A549 (cell line): ENCODE data around the gene ANKRD65. TPM values are rescaled to one million over a fixed set of nuclear protein-coding genes. Genes with fewer than 3 reads are reported as not detected.

Experiments
- ATAC-seq, 2 experiments: fragments of 200-7000 bp in 1 of 2; fragments of >200 bp in 1 of 2; cut with Nextera tagmentation in 1 of 2; cut with Tn5 transposase in 1 of 2; 3 replicates each; pipeline versions ENCODE4 v1.8.0 to v1.9.1; 2018 to 2020; ENCODE audit warnings: mild to moderate bottlenecking in 1 of 2, moderate library complexity in 1 of 2
- CTCF ChIA-PET: fragments of 300-600 bp; sonication (Branson Sonifier 250); formaldehyde crosslinking; extraction: SDS; loops from one replicate; lab custom pipeline; 2021; ENCODE audit warnings: antibody characterized with exemption, inconsistent platforms; lab: Yijun Ruan, JAX
- POLR2A ChIA-PET: fragments of 350-600 bp; formaldehyde crosslinking; extraction: SDS; loops from one replicate; lab custom pipeline; 2021; ENCODE audit warnings: antibody characterized with exemption, inconsistent platforms; lab: Yijun Ruan, JAX
- DNase-seq, 2 experiments: peaks; one replicate each; pipeline versions ENCODE4 v3.0.0 to v3.0.0-alpha.2; 2011 to 2016; ENCODE audit warnings: low read depth in 1 of 2, low spot score in 1 of 2
- FAIRE-seq: peaks from 2 replicates; lab custom pipeline; 2011; peaks lifted over from hg19 to GRCh38; lab: Jason Lieb, UNC
- H3K27ac ChIP-seq, 2 experiments: fragments of >200 bp; sonication (Bioruptor Twin); formaldehyde crosslinking; 3 replicates each; pipeline ENCODE4 v1.5.1; 2016 to 2017
- H3K4me1 ChIP-seq: fragments of >200 bp; sonication (Bioruptor Twin); formaldehyde crosslinking; 3 replicates; pipeline ENCODE4 v1.6.1; 2016
- H3K4me2 ChIP-seq: fragments of >200 bp; sonication (Bioruptor Twin); formaldehyde crosslinking; 3 replicates; pipeline ENCODE4 v1.6.1; 2016
- H3K4me3 ChIP-seq: fragments of >200 bp; sonication (Bioruptor Twin); formaldehyde crosslinking; 3 replicates; pipeline ENCODE4 v1.5.1; 2016
- H3K9me3 ChIP-seq: fragments of >200 bp; sonication (Bioruptor Twin); formaldehyde crosslinking; 3 replicates; pipeline ENCODE4 v1.6.1; 2016
- BCL3 ChIP-seq: fragments of >200 bp; sonication (Bioruptor Twin); formaldehyde crosslinking; IDR thresholded peaks from 3 replicates; pipeline ENCODE4 v1.6.1; 2016
- CBX2 ChIP-seq: fragments of 200-600 bp; sonication (generic); IDR thresholded peaks from 2 replicates; pipeline ENCODE4 v1.6.1; 2016; ENCODE audit warnings: low read depth, mild to moderate bottlenecking, borderline replicate concordance
- CBX8 ChIP-seq: fragments of 200-600 bp; sonication (generic); IDR thresholded peaks from 2 replicates; pipeline ENCODE4 v1.6.1; 2016
- CEBPB ChIP-seq, 2 experiments: fragments of >200 bp in 1 of 2; sonication (Bioruptor Twin) in 1 of 2; formaldehyde crosslinking in 1 of 2; IDR thresholded peaks; 2 replicates each; pipeline ENCODE4 v1.6.1; 2012 to 2016
- GATA3 ChIP-seq: IDR thresholded peaks from 2 replicates; pipeline ENCODE4 v1.6.1; 2012; ENCODE audit warnings: borderline replicate concordance
- HDAC2 ChIP-seq: fragments of 200-600 bp; sonication (generic); IDR thresholded peaks from 2 replicates; pipeline ENCODE4 v1.6.1; 2016
- HES2 ChIP-seq: fragments of >200 bp; sonication (Bioruptor Twin); formaldehyde crosslinking; IDR thresholded peaks from 2 replicates; pipeline ENCODE4 v1.6.1; 2016
- HEYL ChIP-seq: fragments of 250-450 bp; sonication (Bioruptor Pico); IDR thresholded peaks from 2 replicates; pipeline ENCODE4 v1.8.0; 2021; ENCODE audit warnings: mild to moderate bottlenecking, moderate library complexity
- HOXA7 ChIP-seq: fragments of 250-450 bp; sonication (Bioruptor Pico); IDR thresholded peaks from 2 replicates; pipeline ENCODE4 v1.5.0; 2020; ENCODE audit warnings: mild to moderate bottlenecking, moderate library complexity
- HOXB13 ChIP-seq: fragments of 250-450 bp; sonication (Bioruptor Pico); IDR thresholded peaks from 2 replicates; pipeline ENCODE4 v1.5.0; 2020; ENCODE audit warnings: low read depth, mild to moderate bottlenecking, moderate library complexity
- JUN ChIP-seq, 2 experiments: fragments of >200 bp; sonication (Bioruptor Twin); formaldehyde crosslinking; IDR thresholded peaks; 2 replicates in 1 of 2; 3 replicates in 1 of 2; pipeline ENCODE4 v1.6.1; 2016 to 2017
- KDM5A ChIP-seq: fragments of 200-600 bp; sonication (generic); IDR thresholded peaks from 2 replicates; pipeline ENCODE4 v1.6.1; 2016; ENCODE audit warnings: antibody characterized with exemption, mild to moderate bottlenecking
- MAX ChIP-seq: IDR thresholded peaks from 2 replicates; pipeline ENCODE4 v1.6.1; 2012
- NPAS2 ChIP-seq: fragments of 250-450 bp; sonication (Bioruptor Pico); IDR thresholded peaks from 2 replicates; pipeline ENCODE4 v1.8.0; 2022; ENCODE audit warnings: mild to moderate bottlenecking, moderate library complexity, borderline replicate concordance
- NR3C1 ChIP-seq: fragments of >200 bp; sonication (Bioruptor Twin); formaldehyde crosslinking; IDR thresholded peaks from 3 replicates; pipeline ENCODE4 v1.6.1; 2017
- PBX3 ChIP-seq: IDR thresholded peaks from 2 replicates; pipeline ENCODE4 v1.6.1; 2012
- PHF8 ChIP-seq: fragments of 200-600 bp; sonication (generic); IDR thresholded peaks from 2 replicates; pipeline ENCODE4 v1.6.1; 2016; ENCODE audit warnings: low read depth, mild to moderate bottlenecking, antibody characterized with exemption, moderate library complexity, borderline replicate concordance
- POLR2A ChIP-seq: IDR thresholded peaks from 2 replicates; pipeline ENCODE4 v1.6.1; 2012; ENCODE audit warnings: mild to moderate bottlenecking, low read length
- RAD21 ChIP-seq, 2 experiments: fragments of >200 bp in 1 of 2; sonication (Bioruptor Twin) in 1 of 2; formaldehyde crosslinking in 1 of 2; IDR thresholded peaks in 1 of 2; conservative IDR thresholded peaks in 1 of 2; 2 replicates in 1 of 2; 3 replicates in 1 of 2; pipeline ENCODE4 v1.6.1; 2012 to 2018; ENCODE audit warnings: inconsistent platforms in 1 of 2
- RNF2 ChIP-seq: fragments of 200-600 bp; sonication (generic); IDR thresholded peaks from 2 replicates; pipeline ENCODE4 v1.6.1; 2016; ENCODE audit warnings: low read depth, mild to moderate bottlenecking, antibody characterized with exemption, moderate library complexity, borderline replicate concordance
- USF2 ChIP-seq: fragments of 450-650 bp; IDR thresholded peaks from 2 replicates; pipeline ENCODE4 v1.6.1; 2014; ENCODE audit warnings: antibody characterized with exemption
- ZC3H11A ChIP-seq: fragments of 450-650 bp; IDR thresholded peaks from 2 replicates; pipeline ENCODE4 v1.6.1; 2014; ENCODE audit warnings: antibody characterized with exemption, mild to moderate bottlenecking
- ZNF302 ChIP-seq: fragments of 250-450 bp; sonication (Bioruptor Pico); IDR thresholded peaks from 2 replicates; pipeline ENCODE4 v1.9.0; 2021; ENCODE audit warnings: inconsistent platforms, mild to moderate bottlenecking, moderate library complexity
- WGBS: methylation state at CpG from one replicate; pipeline ENCODE4 v1.1.6; 2017; ENCODE audit errors: missing lambda C conversion rate; 5-methylcytosine and 5-hydroxymethylcytosine counted together
- polyA plus RNA-seq, 4 experiments: library from polyadenylated mRNA; depleted of rRNA in 3 of 4; stranded (reverse); fragments of >200 nt; fragmentation: RNase III in 1 of 4; extraction: RNeasy Plus Mini Kit Qiagen cat#74134 plus additional on column Dnase treatment in 1 of 4; gene quantifications; 2 replicates in 3 of 4; 3 replicates in 1 of 4; pipeline ENCODE4 v1.2.3, GENCODE V29; 2011 to 2017

The ANKRD65 gene
- polyA plus RNA-seq, 2 of the 4 experiments (the other 2 are of a cell fraction): 0.05 TPM; not detected in 1

GRCh38 chr1:1406821-1407635 lies 14.0 kb downstream of the ANKRD65 start, which contains the start of gene MRPL20:
TSS of gene MRPL20 (minus strand) at chr1:1407293. CDS start at chr1:1407217, 76 bp downstream.
- under 1% methylated on average over 21 of the region's 98 CpGs for WGBS
- peak; percentile 86 to 87 for DNase-seq
- Histone ChIP-seq H3K4me1 (peaks cover 26% of the 10 kb centered on the region), H3K4me3 (peak within 1 kb of the TSS; percentile 69), H3K27ac (peak within 1 kb of the TSS; percentile 88 to 100)
- POLR2A ChIA-PET: interaction anchor here (0.6 to 2.3 kb wide), 5 partner anchors 8 to 415 kb away, joined by 3 to 12 read pairs (median 4); partner anchors contain the start of genes AURKAIP1 and CCNL2
- TF ChIP-seq RNF2: no peak
- TF ChIP-seq CBX2: no peak
- TF ChIP-seq PHF8: peak; percentile 69; the same call in 1 of the 2 replicates
- peak; percentile 87 for TF ChIP-seq JUN (IDR thresholded peaks at IDR 0.05)
- no peak for TF ChIP-seq ZC3H11A
- TF ChIP-seq BCL3: peak; percentile 86; the same call in 2 of the 3 replicates
- TF ChIP-seq NPAS2: no peak
- peak; percentile 71 for TF ChIP-seq KDM5A
- no peak for TF ChIP-seq CEBPB (IDR thresholded peaks at IDR 0.05)
- TF ChIP-seq HES2: no peak
- TF ChIP-seq GATA3: 0 out of 2 replicates have a peak, but pooled peaks have one; percentile 24
- no peak for TF ChIP-seq HEYL (CRISPR knock-in tag)
- TF ChIP-seq NR3C1: no peak
- no peak for TF ChIP-seq ZNF302 (CRISPR knock-in tag)
- TF ChIP-seq POLR2A: peak; percentile 76
- no peak for TF ChIP-seq RAD21 (conservative IDR thresholded peaks at IDR 0.05 in 1 of 2, IDR thresholded peaks at IDR 0.05 in 1 of 2)
- no peak for TF ChIP-seq HOXB13 (CRISPR knock-in tag)
- no peak for TF ChIP-seq USF2
- TF ChIP-seq HDAC2: no peak
- peak; percentile 94 for TF ChIP-seq MAX
- peak; percentile 55; the same call in 1 of the 2 replicates for TF ChIP-seq PBX3
- TF ChIP-seq CBX8: no peak
- no peak for TF ChIP-seq HOXA7 (CRISPR knock-in tag)
- TF ChIP-seq, all 56 proteins: peak for 8
- CTCF ChIA-PET: interaction anchor here (1.9 to 3.8 kb wide), 2 partner anchors 34 to 98 kb away, joined by 11 to 21 read pairs; no protein-coding TSS in a partner anchor
- FAIRE-seq (no peak), ATAC-seq (peak; percentile 97)
- Histone ChIP-seq H3K4me2 (peak within 1 kb of the TSS; percentile 93), H3K9me3 (no peaks in the 10 kb centered on the region)
